HepG2 (cell line): Measurements from ENCODE around the gene FBXL2.

Experiments
- EZH2 ChIP-seq: conservative IDR thresholded peaks from 2 replicates; pipeline ENCODE4 v1.6.1; 2012; ENCODE audit warnings: mild to moderate bottlenecking, low read depth, low read length, moderate library complexity
- FOXM1 ChIP-seq: sonication (generic); formaldehyde crosslinking; IDR thresholded peaks from 2 replicates; pipeline ENCODE4 v1.5.0; 2020; ENCODE audit warnings: missing genetic modification reagents
- RAD21 ChIP-seq: fragments of 450-650 bp; formaldehyde crosslinking; IDR thresholded peaks from 2 replicates; pipeline ENCODE4 v1.5.0; 2020; ENCODE audit warnings: mild to moderate bottlenecking
- RFX5 ChIP-seq: IDR thresholded peaks from 2 replicates; pipeline ENCODE4 v1.6.1; 2011; ENCODE audit warnings: low read depth, low read length, improper control_type of control experiment
- TARDBP ChIP-seq: sonication (generic); formaldehyde crosslinking; IDR thresholded peaks from 2 replicates; pipeline ENCODE4 v1.8.0; 2022; ENCODE audit warnings: mild to moderate bottlenecking, missing genetic modification reagents
- ZFP41 ChIP-seq: sonication (generic); formaldehyde crosslinking; IDR thresholded peaks from 2 replicates; pipeline ENCODE4 v1.4.0; 2020; ENCODE audit warnings: mild to moderate bottlenecking, missing genetic modification reagents, borderline replicate concordance
- ZNF263 ChIP-seq: sonication (generic); formaldehyde crosslinking; IDR thresholded peaks from 2 replicates; pipeline ENCODE4 v1.4.0; 2020; ENCODE audit warnings: missing genetic modification reagents
- ZNF335 ChIP-seq: sonication (generic); formaldehyde crosslinking; IDR thresholded peaks from 2 replicates; pipeline ENCODE4 v1.4.0; 2020; ENCODE audit warnings: missing genetic modification reagents
- ZNF337 ChIP-seq: sonication (generic); formaldehyde crosslinking; IDR thresholded peaks from 2 replicates; pipeline ENCODE4 v1.5.1; 2020; ENCODE audit warnings: missing genetic modification reagents, low read depth, mild to moderate bottlenecking, borderline replicate concordance
- TF ChIP-seq, protein P1 (sequence below): sonication (generic); formaldehyde crosslinking; IDR thresholded peaks from 2 replicates; pipeline ENCODE4 v1.5.0; 2020; ENCODE audit warnings: mild to moderate bottlenecking, missing genetic modification reagents, moderate library complexity
- TF ChIP-seq, protein P2 (sequence below): sonication (generic); formaldehyde crosslinking; IDR thresholded peaks from 2 replicates; pipeline ENCODE4 v1.4.0; 2020; ENCODE audit warnings: missing genetic modification reagents
- TF ChIP-seq, protein P3 (sequence below), 2 experiments: IDR thresholded peaks; 2 replicates each; pipeline ENCODE4 v1.6.1; 2011 to 2012; ENCODE audit warnings: low read length in 2 of 2, borderline replicate concordance in 1 of 2, low read depth in 1 of 2, mild to moderate bottlenecking in 1 of 2, moderate library complexity in 1 of 2

DNA sequence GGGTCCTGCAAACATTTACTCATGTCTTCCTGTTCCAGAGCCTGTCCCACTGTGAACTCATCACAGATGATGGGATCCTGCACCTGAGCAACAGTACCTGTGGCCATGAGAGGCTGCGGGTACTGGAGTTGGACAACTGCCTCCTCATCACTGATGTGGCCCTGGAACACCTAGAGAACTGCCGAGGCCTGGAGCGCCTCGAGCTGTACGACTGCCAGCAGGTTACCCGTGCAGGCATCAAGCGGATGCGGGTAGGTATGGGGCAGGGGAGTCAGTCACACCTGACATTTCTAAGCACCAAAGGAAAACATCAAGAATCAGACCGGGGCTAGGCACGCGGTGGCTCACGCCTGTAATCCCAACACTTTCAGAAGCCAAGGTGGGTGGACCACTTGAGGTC is 106.7 kb downstream of the FBXL2 start:
- TF ChIP-seq FOXM1 (CRISPR knock-in tag) (no peak), EZH2 (no peak), RFX5 (no peak), TARDBP (CRISPR knock-in tag) (no peak), ZFP41 (CRISPR knock-in tag) (no peak), ZNF263 (CRISPR knock-in tag) (no peak), ZNF335 (CRISPR knock-in tag) (no peak), RAD21 (CRISPR knock-in tag) (no peak), ZNF337 (CRISPR knock-in tag) (no peak)
- TF ChIP-seq, protein P1, sequence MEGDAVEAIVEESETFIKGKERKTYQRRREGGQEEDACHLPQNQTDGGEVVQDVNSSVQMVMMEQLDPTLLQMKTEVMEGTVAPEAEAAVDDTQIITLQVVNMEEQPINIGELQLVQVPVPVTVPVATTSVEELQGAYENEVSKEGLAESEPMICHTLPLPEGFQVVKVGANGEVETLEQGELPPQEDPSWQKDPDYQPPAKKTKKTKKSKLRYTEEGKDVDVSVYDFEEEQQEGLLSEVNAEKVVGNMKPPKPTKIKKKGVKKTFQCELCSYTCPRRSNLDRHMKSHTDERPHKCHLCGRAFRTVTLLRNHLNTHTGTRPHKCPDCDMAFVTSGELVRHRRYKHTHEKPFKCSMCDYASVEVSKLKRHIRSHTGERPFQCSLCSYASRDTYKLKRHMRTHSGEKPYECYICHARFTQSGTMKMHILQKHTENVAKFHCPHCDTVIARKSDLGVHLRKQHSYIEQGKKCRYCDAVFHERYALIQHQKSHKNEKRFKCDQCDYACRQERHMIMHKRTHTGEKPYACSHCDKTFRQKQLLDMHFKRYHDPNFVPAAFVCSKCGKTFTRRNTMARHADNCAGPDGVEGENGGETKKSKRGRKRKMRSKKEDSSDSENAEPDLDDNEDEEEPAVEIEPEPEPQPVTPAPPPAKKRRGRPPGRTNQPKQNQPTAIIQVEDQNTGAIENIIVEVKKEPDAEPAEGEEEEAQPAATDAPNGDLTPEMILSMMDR (CRISPR knock-in tag), result no peak
- TF ChIP-seq, protein P2, sequence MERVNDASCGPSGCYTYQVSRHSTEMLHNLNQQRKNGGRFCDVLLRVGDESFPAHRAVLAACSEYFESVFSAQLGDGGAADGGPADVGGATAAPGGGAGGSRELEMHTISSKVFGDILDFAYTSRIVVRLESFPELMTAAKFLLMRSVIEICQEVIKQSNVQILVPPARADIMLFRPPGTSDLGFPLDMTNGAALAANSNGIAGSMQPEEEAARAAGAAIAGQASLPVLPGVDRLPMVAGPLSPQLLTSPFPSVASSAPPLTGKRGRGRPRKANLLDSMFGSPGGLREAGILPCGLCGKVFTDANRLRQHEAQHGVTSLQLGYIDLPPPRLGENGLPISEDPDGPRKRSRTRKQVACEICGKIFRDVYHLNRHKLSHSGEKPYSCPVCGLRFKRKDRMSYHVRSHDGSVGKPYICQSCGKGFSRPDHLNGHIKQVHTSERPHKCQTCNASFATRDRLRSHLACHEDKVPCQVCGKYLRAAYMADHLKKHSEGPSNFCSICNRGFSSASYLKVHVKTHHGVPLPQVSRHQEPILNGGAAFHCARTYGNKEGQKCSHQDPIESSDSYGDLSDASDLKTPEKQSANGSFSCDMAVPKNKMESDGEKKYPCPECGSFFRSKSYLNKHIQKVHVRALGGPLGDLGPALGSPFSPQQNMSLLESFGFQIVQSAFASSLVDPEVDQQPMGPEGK (CRISPR knock-in tag), result no peak
- TF ChIP-seq, protein P3, sequence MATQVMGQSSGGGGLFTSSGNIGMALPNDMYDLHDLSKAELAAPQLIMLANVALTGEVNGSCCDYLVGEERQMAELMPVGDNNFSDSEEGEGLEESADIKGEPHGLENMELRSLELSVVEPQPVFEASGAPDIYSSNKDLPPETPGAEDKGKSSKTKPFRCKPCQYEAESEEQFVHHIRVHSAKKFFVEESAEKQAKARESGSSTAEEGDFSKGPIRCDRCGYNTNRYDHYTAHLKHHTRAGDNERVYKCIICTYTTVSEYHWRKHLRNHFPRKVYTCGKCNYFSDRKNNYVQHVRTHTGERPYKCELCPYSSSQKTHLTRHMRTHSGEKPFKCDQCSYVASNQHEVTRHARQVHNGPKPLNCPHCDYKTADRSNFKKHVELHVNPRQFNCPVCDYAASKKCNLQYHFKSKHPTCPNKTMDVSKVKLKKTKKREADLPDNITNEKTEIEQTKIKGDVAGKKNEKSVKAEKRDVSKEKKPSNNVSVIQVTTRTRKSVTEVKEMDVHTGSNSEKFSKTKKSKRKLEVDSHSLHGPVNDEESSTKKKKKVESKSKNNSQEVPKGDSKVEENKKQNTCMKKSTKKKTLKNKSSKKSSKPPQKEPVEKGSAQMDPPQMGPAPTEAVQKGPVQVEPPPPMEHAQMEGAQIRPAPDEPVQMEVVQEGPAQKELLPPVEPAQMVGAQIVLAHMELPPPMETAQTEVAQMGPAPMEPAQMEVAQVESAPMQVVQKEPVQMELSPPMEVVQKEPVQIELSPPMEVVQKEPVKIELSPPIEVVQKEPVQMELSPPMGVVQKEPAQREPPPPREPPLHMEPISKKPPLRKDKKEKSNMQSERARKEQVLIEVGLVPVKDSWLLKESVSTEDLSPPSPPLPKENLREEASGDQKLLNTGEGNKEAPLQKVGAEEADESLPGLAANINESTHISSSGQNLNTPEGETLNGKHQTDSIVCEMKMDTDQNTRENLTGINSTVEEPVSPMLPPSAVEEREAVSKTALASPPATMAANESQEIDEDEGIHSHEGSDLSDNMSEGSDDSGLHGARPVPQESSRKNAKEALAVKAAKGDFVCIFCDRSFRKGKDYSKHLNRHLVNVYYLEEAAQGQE (IDR thresholded peaks at IDR 0.05; ENCODE audit: borderline replicate concordance in 1 of 2, low read depth in 1 of 2, low read length in 2 of 2), result no peak
